Skeletal muscle tissue (tissue), 4 donors: ENCODE measurements around the gene MEIS2. TPM values are rescaled to one million over a fixed set of nuclear protein-coding genes. Genes with fewer than 3 reads are reported as not detected.

Experiments used
- H3K27ac ChIP-seq: one replicate; pipeline ENCODE4 v1.7.0; 2013; ENCODE audit warnings: mild to moderate bottlenecking, low read depth, low read length, inconsistent platforms
- H3K27me3 ChIP-seq, 3 donors: one replicate each; pipeline ENCODE4 v1.7.0; 2013; ENCODE audit warnings: low read length in 3 of 3; ENCODE audit not compliant: control insufficient read depth in 3 of 3, insufficient read depth in 3 of 3
- H3K36me3 ChIP-seq, 3 donors: one replicate each; pipeline ENCODE4 v1.7.0; 2013; ENCODE audit warnings: low read length in 3 of 3; ENCODE audit not compliant: control insufficient read depth in 3 of 3, insufficient read depth in 3 of 3
- H3K4me1 ChIP-seq, 3 donors: one replicate each; pipeline ENCODE4 v1.7.0; 2013; ENCODE audit warnings: low read length in 3 of 3, mild to moderate bottlenecking in 3 of 3; ENCODE audit not compliant: control insufficient read depth in 3 of 3, insufficient read depth in 3 of 3
- H3K4me3 ChIP-seq, 3 donors: one replicate each; pipeline ENCODE4 v1.7.0; 2013; ENCODE audit warnings: low read length in 3 of 3
- H3K9ac ChIP-seq, 3 donors: one replicate each; pipeline ENCODE4 v1.7.0; 2013; ENCODE audit warnings: low read length in 3 of 3, mild to moderate bottlenecking in 3 of 3, moderate library complexity in 2 of 3, low read depth in 1 of 3
- H3K9me3 ChIP-seq, 3 donors: one replicate each; pipeline ENCODE4 v1.7.0; 2013; ENCODE audit warnings: low read length in 3 of 3; ENCODE audit not compliant: control insufficient read depth in 3 of 3
- total RNA-seq: library from RNA; depleted of rRNA; stranded (reverse); fragments of >200 nt; gene quantifications from one replicate; pipeline ENCODE4 v1.2.3, GENCODE V29; 2014
- donor health status: Osteomylitis.

The MEIS2 gene
- total RNA-seq, 1 donor from 2014 or later: 4.2 TPM

GRCh38 chr15:36943508-36944361 lies 156.6 kb downstream of the MEIS2 start:
- Histone ChIP-seq H3K4me1 (no peaks in the 10 kb centered on the region), H3K27ac (no peak overlapping the region), H3K9me3 (no peaks in the 10 kb centered on the region), H3K4me3 (no peak overlapping the region), H3K27me3 (no peaks in the 10 kb centered on the region), H3K9ac (no peak overlapping the region), H3K36me3 (no peaks in the 10 kb centered on the region)

GRCh38 chr15:36942248-36942827 lies 158.0 kb downstream of the MEIS2 start:
- Histone ChIP-seq H3K4me1 (no peaks in the 10 kb centered on the region), H3K9ac (no peak overlapping the region), H3K36me3 (no peaks in the 10 kb centered on the region), H3K9me3 (no peaks in the 10 kb centered on the region), H3K27ac (no peak overlapping the region), H3K4me3 (no peak overlapping the region), H3K27me3 (no peaks in the 10 kb centered on the region)

GRCh38 chr15:36941798-36942197 lies 158.6 kb downstream of the MEIS2 start:
- Histone ChIP-seq H3K9me3 (no peaks in the 10 kb centered on the region), H3K27ac (no peak overlapping the region), H3K4me1 (no peaks in the 10 kb centered on the region), H3K27me3 (no peaks in the 10 kb centered on the region), H3K9ac (no peak overlapping the region), H3K36me3 (no peaks in the 10 kb centered on the region), H3K4me3 (no peak overlapping the region)

- Histone ChIP-seq H3K27me3 (no peaks in the 10 kb centered on the region), H3K27ac (no peak overlapping the region), H3K36me3 (no peaks in the 10 kb centered on the region), H3K4me1 (no peaks in the 10 kb centered on the region), H3K9me3 (no peaks in the 10 kb centered on the region), H3K4me3 (no peak overlapping the region), H3K9ac (no peak overlapping the region)
Measured at GRCh38 chr15:36940636-36941260, 159.6 kb downstream of the MEIS2 start.

GRCh38 chr15:36940219-36940618 lies 160.1 kb downstream of the MEIS2 start:
- Histone ChIP-seq H3K36me3 (no peaks in the 10 kb centered on the region), H3K4me3 (no peak overlapping the region), H3K27me3 (no peaks in the 10 kb centered on the region), H3K27ac (no peak overlapping the region), H3K4me1 (no peaks in the 10 kb centered on the region), H3K9ac (no peak overlapping the region), H3K9me3 (no peaks in the 10 kb centered on the region)

GRCh38 chr15:36938764-36939163 lies 161.6 kb downstream of the MEIS2 start:
- no peaks in the 10 kb centered on the region for H3K4me1 ChIP-seq
- no peaks in the 10 kb centered on the region for H3K9me3 ChIP-seq
- H3K4me3 ChIP-seq: no peak overlapping the region
- no peaks in the 10 kb centered on the region for H3K36me3 ChIP-seq
- no peak overlapping the region for H3K9ac ChIP-seq
- H3K27ac ChIP-seq: no peak overlapping the region
- H3K27me3 ChIP-seq: no peaks in the 10 kb centered on the region

- Histone ChIP-seq H3K27me3 (no peaks in the 10 kb centered on the region), H3K4me3 (no peak overlapping the region), H3K9me3 (no peaks in the 10 kb centered on the region), H3K27ac (no peak overlapping the region), H3K9ac (no peak overlapping the region), H3K4me1 (no peaks in the 10 kb centered on the region), H3K36me3 (no peaks in the 10 kb centered on the region)
Measured at GRCh38 chr15:36938131-36938530, 162.2 kb downstream of the MEIS2 start.

GRCh38 chr15:36936613-36937012 lies 163.7 kb downstream of the MEIS2 start:
- no peaks in the 10 kb centered on the region for H3K9me3 ChIP-seq

GRCh38 chr15:36933255-36933990 lies 166.9 kb downstream of the MEIS2 start:
- Histone ChIP-seq H3K27ac (no peak overlapping the region), H3K4me3 (no peak overlapping the region), H3K9me3 (no peaks in the 10 kb centered on the region), H3K9ac (no peak overlapping the region), H3K27me3 (no peaks in the 10 kb centered on the region), H3K36me3 (no peaks in the 10 kb centered on the region), H3K4me1 (no peaks in the 10 kb centered on the region)

More at GRCh38 chr15:36936613-36937012, 163.7 kb downstream of the MEIS2 start:
- no peaks in the 10 kb centered on the region for H3K36me3 ChIP-seq
- H3K4me3 ChIP-seq: no peak overlapping the region
- no peaks in the 10 kb centered on the region for H3K27me3 ChIP-seq
- H3K9ac ChIP-seq: no peak overlapping the region
- H3K4me1 ChIP-seq: no peaks in the 10 kb centered on the region
- H3K27ac ChIP-seq: no peak overlapping the region
